GM19372 (cell line): Measurements from ENCODE around the gene SPRR1B.
"Not testable (repeated sequence)": the region's sequence is repeated elsewhere in the genome, so short reads cannot be mapped to it uniquely, and the experiment has no call there.

ENCODE experiments used
- ATAC-seq: cut with Tn5 transposase; IDR thresholded peaks from one replicate; pipeline ENCODE4 v1.9.1; 2021; ENCODE audit warnings: mild to moderate bottlenecking, low read depth, moderate library complexity; ENCODE audit not compliant: unreplicated experiment

The SPRR1B gene

DNA sequence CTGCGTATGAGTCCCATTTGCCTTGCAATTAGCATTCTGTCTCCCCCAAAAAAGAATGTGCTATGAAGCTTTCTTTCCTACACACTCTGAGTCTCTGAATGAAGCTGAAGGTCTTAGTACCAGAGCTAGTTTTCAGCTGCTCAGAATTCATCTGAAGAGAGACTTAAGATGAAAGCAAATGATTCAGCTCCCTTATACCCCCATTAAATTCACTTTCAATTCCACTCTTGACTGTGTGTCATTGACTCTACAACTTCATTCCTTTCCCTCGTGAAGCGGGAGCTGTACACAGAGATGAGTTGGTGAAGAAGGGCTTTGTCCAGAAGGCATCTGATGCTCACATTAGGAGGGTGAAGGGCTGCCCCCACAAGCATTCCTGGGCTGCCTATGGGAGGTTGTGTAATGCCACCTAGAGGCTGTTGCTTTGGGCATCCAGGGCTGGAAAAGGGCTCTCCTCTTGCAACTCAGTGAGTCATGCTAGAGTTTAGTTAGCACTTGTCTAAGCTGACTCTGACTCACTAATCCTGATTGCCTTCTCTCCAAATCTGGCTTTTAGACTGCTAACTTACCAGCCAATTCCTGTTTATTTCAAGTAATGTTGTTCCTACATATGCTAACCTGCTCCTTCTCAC is 1.8 kb downstream of the SPRR1B start:
- ATAC-seq: no peak

GRCh38 chr1:153035211-153035610 is 4.2 kb downstream of the SPRR1B start:
- no peak for ATAC-seq

DNA sequence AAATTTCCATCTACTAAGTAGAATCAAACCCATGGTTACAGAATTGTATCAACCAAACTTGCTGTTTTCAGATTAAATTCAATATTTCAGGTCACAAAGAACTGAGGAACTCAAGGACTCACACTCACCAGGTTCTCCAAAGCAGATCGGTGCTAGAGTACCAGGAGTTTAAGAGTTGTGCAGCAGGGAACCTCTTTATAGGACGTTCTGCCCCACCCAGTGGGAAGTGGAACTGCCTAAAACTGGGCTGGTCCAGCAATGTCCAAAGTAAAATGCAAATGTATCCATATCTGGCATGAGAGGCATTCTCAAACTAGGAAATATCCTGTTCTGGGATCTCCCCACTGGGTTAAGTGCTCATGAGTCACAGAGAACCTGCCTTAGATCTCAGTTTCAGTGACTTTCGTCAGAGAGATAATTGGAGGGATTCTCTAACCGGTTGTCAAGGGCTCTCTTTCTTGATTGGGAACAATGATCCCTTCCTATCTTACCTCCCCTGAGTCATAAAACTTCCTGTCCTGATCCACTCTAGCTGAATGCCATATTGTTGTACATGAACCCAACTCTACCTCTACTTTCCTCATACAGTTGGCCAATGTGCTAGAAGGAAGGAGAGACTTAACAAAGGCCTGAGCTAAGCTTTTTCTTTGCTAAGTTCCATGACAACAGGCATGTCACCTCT is 10.1 kb downstream of the SPRR1B start, which contains the start of gene SPRR2D:
Gene SPRR2D (minus strand): TSS at position 171 of the 682 bp plus-strand sequence. CDS start 774 bp downstream, outside the sequence.
- ATAC-seq: no peak

DNA sequence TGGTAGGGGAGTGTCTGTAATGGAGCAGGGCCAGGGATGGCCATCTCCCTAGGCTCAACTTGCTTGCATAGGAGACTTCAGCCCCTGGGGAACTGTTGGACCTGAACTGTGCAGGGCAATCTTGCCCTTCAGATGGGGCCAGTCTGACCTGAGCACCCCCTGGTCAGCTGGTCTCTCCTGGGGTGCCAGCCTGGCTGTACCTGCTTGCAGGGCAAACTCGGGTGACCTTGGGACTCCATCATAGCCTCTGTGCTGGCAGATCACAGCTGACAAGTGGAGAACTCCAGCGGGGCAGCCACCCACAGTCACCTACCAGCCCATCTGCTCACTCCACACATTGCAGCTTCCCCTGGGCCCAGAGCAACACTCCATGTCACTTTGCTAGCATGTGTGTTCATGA is 18.2 kb downstream of the SPRR1B start:
- no peak for ATAC-seq

GRCh38 chr1:153056111-153056510 is 25.1 kb downstream of the SPRR1B start:
- ATAC-seq: not testable (repeated sequence)

GRCh38 chr1:153057375-153057774 is 26.4 kb downstream of the SPRR1B start, which contains the start of gene SPRR2A:
Gene SPRR2A (minus strand): TSS chr1:153057512. CDS start chr1:153056735, 777 bp downstream.
- no peak for ATAC-seq

DNA sequence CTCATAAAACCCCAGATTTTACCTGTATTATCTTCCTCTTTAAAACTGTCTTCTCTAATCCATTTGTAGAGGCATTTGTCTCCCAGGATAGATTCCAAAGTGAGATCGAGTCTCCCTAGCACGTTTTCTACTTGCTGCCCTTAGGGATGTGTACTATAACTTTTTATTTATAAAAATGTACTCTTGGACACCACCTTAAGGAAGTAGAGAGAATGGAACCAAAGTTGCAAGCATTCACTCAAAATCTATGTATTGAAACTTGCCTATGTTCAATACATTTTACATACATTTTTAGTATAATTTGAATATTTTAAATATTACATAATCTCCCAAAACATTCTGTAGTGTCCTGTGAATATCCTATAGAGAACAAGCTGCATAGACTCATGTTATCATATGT is 27.2 kb downstream of the SPRR1B start:
- no peak for ATAC-seq

DNA sequence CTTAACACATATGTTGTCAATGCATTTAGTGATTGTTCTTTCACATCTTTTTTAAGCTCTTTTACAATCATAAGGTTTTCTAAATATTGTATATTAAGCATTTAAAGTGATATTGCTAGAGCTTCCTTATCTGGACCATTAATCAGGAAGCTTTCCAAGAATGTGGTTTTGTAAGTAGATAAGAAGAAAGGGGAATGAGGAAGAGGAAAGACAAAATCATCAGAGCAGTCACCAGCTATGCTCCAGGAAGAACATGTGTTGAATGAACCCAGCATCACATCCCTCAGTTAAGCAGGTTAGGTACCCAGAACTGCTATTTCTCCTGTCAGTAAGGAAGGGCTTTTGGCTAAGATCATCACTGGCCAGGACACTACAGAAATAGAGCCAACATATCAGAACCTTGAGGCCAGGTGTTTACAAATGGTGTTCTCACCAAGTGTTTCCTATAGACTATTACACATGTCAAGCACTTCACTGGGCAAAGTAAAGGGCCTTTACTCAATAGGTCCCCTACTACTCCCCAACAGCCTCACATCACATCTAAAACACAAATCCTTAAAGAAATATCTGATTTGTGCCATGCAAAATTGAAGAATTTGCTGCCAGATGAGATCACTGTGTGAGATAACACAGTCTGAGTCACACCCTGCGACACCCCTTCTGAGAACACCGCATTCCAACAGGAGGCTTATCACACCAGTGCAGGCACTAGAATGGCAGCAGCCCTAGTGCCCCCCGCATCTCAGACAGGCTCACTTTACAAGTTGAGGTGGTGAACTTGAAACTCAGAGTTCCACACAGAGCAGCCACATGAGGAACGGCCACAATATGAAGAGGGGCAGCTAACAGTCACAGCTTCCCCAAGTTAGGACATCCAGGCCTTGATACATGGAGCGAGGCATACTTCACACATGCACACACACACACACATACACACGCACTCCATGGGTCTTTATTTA is 28.1 kb downstream of the SPRR1B start:
- ATAC-seq: no peak

DNA sequence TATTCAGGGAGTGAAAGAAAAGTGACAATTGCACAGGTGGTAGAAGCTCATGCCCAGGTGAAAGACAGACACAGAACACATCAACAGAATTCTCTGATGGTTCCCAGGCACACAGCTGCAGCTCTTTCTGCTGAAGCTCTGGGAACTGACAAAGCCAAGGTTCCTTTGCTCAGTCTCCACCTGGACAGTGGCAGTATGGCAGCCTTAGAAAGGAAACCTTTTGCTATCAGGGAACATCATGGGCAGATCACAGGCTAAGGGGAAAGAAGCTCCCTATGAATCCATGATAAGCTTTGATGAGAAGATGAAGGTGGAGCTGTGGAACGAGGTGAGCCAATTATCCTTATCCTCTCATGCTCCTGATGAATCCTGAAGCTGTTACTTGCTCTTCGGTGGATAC is 39.2 kb downstream of the SPRR1B start:
- ATAC-seq: no peak

DNA sequence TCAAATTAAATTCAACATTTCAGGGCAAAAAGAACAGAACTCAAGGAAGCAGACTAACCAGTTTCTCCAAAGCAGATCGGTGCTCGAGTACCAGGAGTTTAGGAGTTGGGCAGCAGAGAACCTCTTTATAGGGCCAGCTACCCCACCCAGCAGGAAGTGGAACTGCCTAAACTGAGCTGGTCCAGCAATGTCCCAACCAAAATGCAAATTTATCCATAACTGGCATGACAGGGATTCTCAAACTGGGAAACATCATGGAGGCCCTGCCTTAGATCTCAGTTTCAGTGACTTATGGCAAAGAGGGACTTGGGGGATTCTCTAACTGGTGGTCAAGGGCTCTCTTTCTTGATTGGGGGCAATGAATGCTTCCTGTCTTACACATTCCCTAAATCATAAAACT is 40.5 kb downstream of the SPRR1B start, which contains the start of gene SPRR2B:
Gene SPRR2B (minus strand): TSS at position 101 of the 400 bp plus-strand sequence. CDS start 772 bp downstream, outside the sequence.
- ATAC-seq: no peak

GRCh38 chr1:153072806-153073726 is 42.1 kb downstream of the SPRR1B start:
- ATAC-seq: no peak

- ATAC-seq: no peak
Observed at GRCh38 chr1:153081736-153082135, 50.7 kb downstream of the SPRR1B start.
